GM10266 (cell line): ENCODE results near the gene FBF1.
"Not testable (repeated sequence)": the region's sequence is repeated elsewhere in the genome, so short reads cannot be mapped to it uniquely, and the experiment has no call there.

ENCODE experiments used
- DNase-seq: peaks from one replicate; pipeline ENCODE4 v3.0.0; 2012; ENCODE audit errors: extremely low spot score
- TF ChIP-seq, protein P1 (sequence below): IDR thresholded peaks from 2 replicates; pipeline ENCODE4 v1.5.1; 2012; ENCODE audit warnings: mild to moderate bottlenecking, low read depth; ENCODE audit not compliant: control insufficient read depth, insufficient read depth; ENCODE audit errors: missing control alignments

Gene FBF1

DNA sequence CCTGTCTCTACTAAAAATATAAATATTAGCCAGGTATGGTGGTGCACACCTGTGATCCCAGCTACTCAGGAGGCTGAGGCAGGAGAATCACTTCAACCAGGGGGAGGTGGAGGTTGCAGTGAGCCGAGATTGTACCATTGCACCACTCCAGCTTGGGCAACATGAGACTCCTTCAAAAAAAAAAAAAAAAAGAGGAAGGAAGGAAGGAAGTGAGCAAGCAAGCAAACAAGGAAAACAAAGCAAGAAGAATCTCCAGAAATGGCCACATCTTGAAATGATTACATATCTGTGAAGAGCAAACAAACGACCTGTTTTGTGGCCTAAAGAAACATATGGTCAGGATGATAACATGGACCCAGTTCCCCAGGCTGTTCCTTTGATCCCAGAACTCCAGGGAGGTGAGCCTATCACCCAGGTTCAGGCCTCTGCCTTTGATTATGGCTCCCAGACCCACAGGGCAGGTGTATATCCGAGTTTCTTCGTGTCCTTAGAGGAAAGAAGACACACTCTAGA is 29.2 kb upstream of the FBF1 start:
- no peak for DNase-seq

DNA sequence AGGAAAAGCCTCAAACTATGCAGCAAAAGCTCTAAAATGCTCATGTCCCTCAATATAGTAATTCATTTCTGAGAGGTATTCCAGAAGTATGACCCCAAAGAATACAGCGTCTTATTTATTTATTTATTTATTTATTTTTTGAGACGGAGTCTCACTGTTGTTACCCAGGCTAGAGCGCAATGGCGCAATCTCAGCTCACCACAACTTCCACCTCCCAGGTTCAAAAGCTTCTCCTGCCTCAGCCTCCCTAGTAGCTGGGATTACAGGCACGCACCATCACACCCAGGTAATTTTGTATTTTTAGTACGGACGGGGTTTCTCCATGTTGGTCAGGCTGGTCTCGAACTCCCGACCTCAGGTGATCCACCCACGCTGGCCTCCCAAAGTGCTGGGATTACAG is 28.2 kb upstream of the FBF1 start:
- DNase-seq, result not testable (repeated sequence)

More for the DNA sequence above, 29.2 kb upstream of the FBF1 start:
- TF ChIP-seq, protein P1, sequence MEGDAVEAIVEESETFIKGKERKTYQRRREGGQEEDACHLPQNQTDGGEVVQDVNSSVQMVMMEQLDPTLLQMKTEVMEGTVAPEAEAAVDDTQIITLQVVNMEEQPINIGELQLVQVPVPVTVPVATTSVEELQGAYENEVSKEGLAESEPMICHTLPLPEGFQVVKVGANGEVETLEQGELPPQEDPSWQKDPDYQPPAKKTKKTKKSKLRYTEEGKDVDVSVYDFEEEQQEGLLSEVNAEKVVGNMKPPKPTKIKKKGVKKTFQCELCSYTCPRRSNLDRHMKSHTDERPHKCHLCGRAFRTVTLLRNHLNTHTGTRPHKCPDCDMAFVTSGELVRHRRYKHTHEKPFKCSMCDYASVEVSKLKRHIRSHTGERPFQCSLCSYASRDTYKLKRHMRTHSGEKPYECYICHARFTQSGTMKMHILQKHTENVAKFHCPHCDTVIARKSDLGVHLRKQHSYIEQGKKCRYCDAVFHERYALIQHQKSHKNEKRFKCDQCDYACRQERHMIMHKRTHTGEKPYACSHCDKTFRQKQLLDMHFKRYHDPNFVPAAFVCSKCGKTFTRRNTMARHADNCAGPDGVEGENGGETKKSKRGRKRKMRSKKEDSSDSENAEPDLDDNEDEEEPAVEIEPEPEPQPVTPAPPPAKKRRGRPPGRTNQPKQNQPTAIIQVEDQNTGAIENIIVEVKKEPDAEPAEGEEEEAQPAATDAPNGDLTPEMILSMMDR, result no peak

DNA sequence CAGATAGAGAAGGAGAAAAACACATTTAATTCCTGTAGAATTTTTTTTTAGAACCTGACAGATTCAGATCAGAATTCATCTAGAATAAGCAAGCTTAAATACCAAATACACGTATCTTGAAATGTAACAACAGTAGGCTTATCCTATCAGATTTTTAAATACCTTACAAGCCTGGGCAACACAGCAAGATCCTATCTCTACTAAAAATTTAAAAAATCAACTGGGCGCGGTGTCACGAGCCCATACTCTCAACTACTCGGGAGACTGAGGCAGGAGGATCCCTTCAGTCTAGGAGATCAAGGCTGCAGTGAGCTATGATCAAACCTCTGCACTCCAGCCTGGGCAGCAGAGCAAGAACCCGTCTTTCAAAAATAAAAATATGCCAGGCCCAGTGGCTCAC is 24.6 kb upstream of the FBF1 start:
- no peak for DNase-seq
- TF ChIP-seq, protein P1, result no peak

DNA sequence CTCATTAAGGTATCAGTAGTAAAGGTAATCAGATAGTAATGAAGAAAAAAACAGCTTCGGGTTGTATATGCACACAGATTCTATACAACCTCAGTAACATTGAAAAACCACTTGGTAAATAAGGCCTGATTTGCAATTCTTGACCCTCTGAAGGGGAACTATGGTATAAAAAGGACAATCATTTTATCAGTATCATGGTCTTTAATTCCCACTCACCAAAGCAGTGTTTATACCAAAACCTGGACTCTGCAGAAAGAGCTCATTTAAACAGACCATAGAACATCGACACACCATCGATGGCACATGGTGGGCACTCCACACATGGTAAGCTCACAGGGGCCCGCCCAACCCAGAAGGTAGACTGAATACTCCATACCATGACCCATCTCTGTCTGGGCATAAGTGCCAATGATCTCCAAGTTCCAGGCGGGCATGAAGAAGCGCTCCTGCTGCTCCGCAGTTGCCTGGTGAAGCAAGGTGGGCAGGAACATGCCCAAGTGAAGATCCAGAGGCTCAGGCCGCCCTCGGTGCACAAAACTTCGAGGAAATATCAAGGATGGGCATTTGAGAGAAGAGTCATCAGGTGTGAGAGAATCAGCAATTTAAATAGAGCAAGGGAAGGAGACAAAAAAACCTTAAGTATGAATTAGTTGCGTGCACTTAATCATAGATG is 19.1 kb upstream of the FBF1 start:
- no peak for DNase-seq
- TF ChIP-seq, protein P1, result no peak

DNA sequence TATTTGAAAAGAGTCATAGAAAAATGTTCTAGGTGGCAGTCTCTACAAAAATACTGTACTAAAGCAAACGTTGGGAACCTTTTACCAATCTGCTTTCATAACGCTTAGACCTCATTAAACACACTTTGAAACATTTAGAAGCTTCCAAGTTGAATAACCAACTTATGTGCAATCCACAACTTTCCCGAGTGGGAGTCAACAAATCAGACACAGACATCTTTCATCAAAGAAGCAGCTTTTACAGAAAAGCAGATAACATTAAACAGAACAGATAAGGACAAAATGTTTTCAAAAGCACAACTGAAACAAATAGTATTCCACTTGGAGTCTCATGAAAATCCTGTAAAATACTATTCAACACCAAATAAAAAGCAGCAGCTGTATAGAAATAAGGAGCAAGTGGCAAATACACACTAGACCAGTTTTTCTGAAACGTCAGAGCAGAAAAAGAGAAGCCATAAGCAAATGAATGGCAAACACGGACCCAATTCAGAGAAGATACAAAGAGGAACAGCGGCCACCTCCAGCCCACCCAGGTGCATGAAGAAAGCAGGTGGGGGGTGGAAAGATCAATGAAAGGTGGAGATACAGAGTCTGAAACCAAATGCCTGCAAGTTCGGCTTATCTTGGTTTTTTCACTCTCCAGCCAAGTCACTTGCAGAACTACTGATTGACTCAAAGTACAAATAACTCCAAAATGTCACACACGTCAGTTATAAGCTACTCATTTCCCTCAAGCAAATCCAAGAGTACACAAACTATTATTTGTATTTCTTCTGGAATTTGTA is 18.4 kb upstream of the FBF1 start:
- TF ChIP-seq, protein P1, result no peak
- no peak for DNase-seq

DNA sequence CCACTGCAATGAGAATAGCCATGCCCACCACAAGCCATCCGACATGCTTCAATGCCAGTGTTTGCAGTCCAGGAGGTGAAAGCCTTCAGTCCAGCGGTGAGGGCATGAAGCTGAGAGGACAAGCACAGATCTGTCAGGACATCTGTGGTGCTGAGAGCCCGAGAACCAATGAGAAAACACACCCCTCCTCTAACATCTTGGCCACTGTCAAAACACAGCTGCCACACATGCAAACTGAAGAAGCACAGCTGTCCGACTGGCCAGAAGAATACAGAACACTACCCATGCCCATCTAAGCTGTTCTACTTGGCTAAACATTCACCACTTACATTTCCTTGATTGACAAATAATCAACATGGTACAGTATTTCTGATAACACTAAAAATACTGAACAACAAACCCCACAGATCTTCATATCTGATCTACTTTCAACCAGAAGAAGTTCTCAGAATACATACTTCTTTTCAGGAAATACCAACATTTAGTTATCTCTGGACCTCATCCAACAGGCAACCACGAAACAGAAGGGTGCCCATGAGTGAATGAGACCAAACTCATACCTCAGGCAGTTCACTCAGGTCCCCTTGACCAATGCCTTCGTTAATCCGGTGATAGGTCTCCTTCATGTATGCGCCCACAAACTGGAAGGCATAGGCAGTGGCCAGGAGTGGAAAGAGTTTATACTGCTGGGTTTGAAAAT is 10.2 kb upstream of the FBF1 start:
- no peak for DNase-seq

DNA sequence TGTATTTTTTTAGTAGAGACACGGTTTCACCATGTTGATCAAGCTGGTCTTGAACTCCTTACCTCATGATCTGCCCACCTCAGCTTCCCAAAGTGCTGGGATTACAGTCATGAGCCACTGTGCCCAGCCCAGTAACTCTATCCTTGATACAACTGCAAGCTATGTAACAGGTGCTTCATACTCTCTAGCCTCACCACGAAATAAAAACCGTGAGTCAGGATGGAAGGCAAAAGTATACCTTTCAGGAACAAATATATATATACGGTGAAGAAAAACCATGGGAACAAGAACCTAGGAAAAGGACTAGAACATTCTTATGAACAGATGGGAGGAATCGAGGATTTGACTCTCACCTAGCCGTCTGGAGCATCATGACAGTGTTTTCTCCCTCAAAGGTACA is 9.6 kb upstream of the FBF1 start:
- no peak for DNase-seq
- TF ChIP-seq, protein P1, result no peak

More for the DNA sequence above, 10.2 kb upstream of the FBF1 start:
- TF ChIP-seq, protein P1, result no peak
